OCI-LY7 (cell line): ENCODE data around the gene MFRP. TPM values are rescaled to one million over a fixed set of nuclear protein-coding genes. Genes with fewer than 3 reads are reported as not detected.

Experiments used
- BruUV-seq: library from RNA; stranded (reverse); fragments of 400-500 nt; replicated peaks from 2 replicates; lab custom pipeline; 2021; lab: Mats Ljungman, UMichigan
- CTCF ChIA-PET: fragments of 300-600 bp; sonication (Branson Sonifier 250); formaldehyde crosslinking; loops from one replicate; lab custom pipeline; 2022; ENCODE audit warnings: antibody characterized with exemption; ENCODE audit not compliant: unreplicated experiment; lab: Charles Lee
- POLR2A ChIA-PET: fragments of 300-600 bp; sonication (Branson Sonifier 250); formaldehyde crosslinking; loops from one replicate; lab custom pipeline; 2022; ENCODE audit warnings: antibody characterized with exemption; lab: Charles Lee
- DNase-seq: peaks from one replicate; pipeline ENCODE4 v3.0.0-alpha.2; 2015; ENCODE audit warnings: low spot score
- H2AFZ ChIP-seq: fragments of 200-600 bp; sonication (generic), shearing (Covaris generic); 2 replicates; pipeline ENCODE4 v1.6.1; 2014; ENCODE audit warnings: mild to moderate bottlenecking, antibody characterized with exemption, low read length, moderate library complexity
- H3K27ac ChIP-seq: fragments of 200-600 bp; sonication (generic); 2 replicates; pipeline ENCODE4 v1.5.1; 2014; ENCODE audit warnings: mixed run types, low read depth, mild to moderate bottlenecking, moderate library complexity, low read length, inconsistent platforms; ENCODE audit not compliant: poor library complexity, severe bottlenecking
- H3K36me3 ChIP-seq: fragments of 200-600 bp; sonication (generic); 2 replicates; pipeline ENCODE4 v1.6.1; 2014; ENCODE audit warnings: mild to moderate bottlenecking, antibody characterized with exemption, low read length, moderate library complexity, mixed read lengths; ENCODE audit not compliant: insufficient read depth
- H3K4me1 ChIP-seq: fragments of 200-600 bp; sonication (generic); 2 replicates; pipeline ENCODE4 v1.5.1; 2014; ENCODE audit warnings: mild to moderate bottlenecking, low read length; ENCODE audit not compliant: insufficient read depth, poor library complexity, severe bottlenecking
- H3K4me2 ChIP-seq: fragments of 200-600 bp; sonication (generic); 2 replicates; pipeline ENCODE4 v1.6.1; 2014; ENCODE audit warnings: mild to moderate bottlenecking, low read length
- H3K4me3 ChIP-seq: fragments of 200-600 bp; sonication (generic); 2 replicates; pipeline ENCODE4 v1.5.1; 2014; ENCODE audit warnings: mild to moderate bottlenecking, low read depth, low read length; ENCODE audit not compliant: poor library complexity, severe bottlenecking
- H3K79me2 ChIP-seq: fragments of 200-600 bp; sonication (generic); 2 replicates; pipeline ENCODE4 v1.6.1; 2016; ENCODE audit warnings: low read depth, mild to moderate bottlenecking, low read length, moderate library complexity, mixed read lengths; ENCODE audit not compliant: insufficient read depth
- H3K9me2 ChIP-seq: fragments of 200-600 bp; sonication (generic); 2 replicates; pipeline ENCODE4 v1.6.1; 2016; ENCODE audit warnings: mild to moderate bottlenecking, low read length, mixed read lengths; ENCODE audit not compliant: insufficient read depth
- H3K9me3 ChIP-seq: fragments of 200-600 bp; sonication (generic); 2 replicates; pipeline ENCODE4 v1.6.1; 2014; ENCODE audit warnings: mild to moderate bottlenecking, mixed run types, low read length, mixed read lengths
- H4K20me1 ChIP-seq: fragments of 200-600 bp; sonication (generic); 2 replicates; pipeline ENCODE4 v1.6.1; 2014; ENCODE audit warnings: mild to moderate bottlenecking, antibody characterized with exemption, low read length, moderate library complexity, mixed read lengths; ENCODE audit not compliant: insufficient read depth
- EZH2phosphoT487 ChIP-seq: fragments of 200-600 bp; sonication (generic); IDR thresholded peaks from 2 replicates; pipeline ENCODE4 v1.6.1; 2018; ENCODE audit warnings: low read depth, borderline replicate concordance, mild to moderate bottlenecking, mixed run types, antibody characterized with exemption, low read length, moderate library complexity, mixed read lengths
- intact Hi-C: fragments of 100-400 bp; cut with micrococcal nuclease; formaldehyde crosslinking; loops from one replicate; pipeline ENCODE4 v1.10.0; 2022; ENCODE audit not compliant: unreplicated experiment
- total RNA-seq, 2 experiments: library from RNA; depleted of rRNA in 1 of 2; stranded (reverse); fragments of >200 nt in 1 of 2; shearing (Covaris generic) in 1 of 2; gene quantifications; 2 replicates each; pipeline ENCODE4 v1.2.3, GENCODE V29; 2014 to 2022
- TF ChIP-seq, protein P1 (sequence below): fragments of 200-600 bp; sonication (generic); conservative IDR thresholded peaks from 2 replicates; pipeline ENCODE4 v1.5.1; 2014; ENCODE audit warnings: mild to moderate bottlenecking, antibody characterized with exemption, low read length, moderate library complexity, mixed read lengths

Gene MFRP
- total RNA-seq, 2 experiments from 2014 or later = not detected

- POLR2A ChIA-PET = interaction anchor here (0.6 kb wide), 1 partner anchor 123 kb away, joined by 3 read pairs; no protein-coding TSS in a partner anchor
Measured at GRCh38 chr11:119378851-119379465, 32.5 kb upstream of the MFRP start.

DNA sequence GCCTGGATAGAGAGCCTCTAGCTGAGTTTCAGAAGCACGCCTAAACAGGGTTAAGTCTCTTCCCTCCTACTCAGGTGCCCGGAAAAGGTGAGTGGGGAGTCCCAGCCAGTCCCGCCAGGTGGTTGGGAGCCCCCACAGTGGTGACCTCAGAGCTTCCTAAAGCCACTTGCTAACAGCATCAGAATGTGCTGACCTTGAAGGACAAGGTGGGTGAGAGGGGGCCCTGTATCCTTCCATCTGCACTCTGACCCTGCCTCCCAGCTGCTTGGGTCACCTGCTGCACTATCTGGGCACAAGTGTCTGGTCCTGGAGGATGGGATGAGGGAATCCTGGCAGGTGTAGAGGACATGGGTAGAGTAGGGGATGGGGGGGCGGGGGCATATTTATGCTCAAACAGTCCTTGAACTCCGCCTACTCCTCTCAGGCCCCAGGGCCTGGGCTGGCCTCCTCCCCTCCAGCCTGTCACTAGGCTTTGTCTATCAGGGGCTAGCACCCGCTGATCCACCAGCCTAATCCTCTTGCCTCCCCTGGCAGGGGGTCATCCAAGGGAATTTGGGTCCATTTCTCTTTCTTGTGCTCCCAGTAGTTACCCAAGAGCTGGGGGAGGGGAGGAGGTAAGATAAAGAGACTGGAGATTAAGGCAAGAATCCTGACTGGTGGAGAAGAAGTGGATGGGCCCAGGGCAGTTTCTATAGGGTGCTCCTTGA lies 31.6 kb upstream of the MFRP start:
- intact Hi-C loops = no loop called here
- Histone ChIP-seq H4K20me1 (no peaks in the 10 kb centered on the region), H3K4me1 (peaks cover 50% of the 10 kb centered on the region), H2AFZ (peak overlapping the region; percentile 16; the same call in 1 of the 2 replicates), H3K36me3 (no peaks in the 10 kb centered on the region), H3K27ac (peak overlapping the region; percentile 34), H3K9me2 (no peaks in the 10 kb centered on the region), H3K4me2 (peak overlapping the region; percentile 49), H3K79me2 (no peaks in the 10 kb centered on the region), H3K9me3 (no peaks in the 10 kb centered on the region), H3K4me3 (peak overlapping the region; percentile 24)
- peak; percentile 23 for DNase-seq
- CTCF ChIA-PET = interaction anchor here (1.0 to 3.0 kb wide), 2 partner anchors 17 to 56 kb away, joined by 3 to 8 read pairs; no protein-coding TSS in a partner anchor
- TF ChIP-seq EZH2phosphoT487 = no peak
- TF ChIP-seq, protein P1, sequence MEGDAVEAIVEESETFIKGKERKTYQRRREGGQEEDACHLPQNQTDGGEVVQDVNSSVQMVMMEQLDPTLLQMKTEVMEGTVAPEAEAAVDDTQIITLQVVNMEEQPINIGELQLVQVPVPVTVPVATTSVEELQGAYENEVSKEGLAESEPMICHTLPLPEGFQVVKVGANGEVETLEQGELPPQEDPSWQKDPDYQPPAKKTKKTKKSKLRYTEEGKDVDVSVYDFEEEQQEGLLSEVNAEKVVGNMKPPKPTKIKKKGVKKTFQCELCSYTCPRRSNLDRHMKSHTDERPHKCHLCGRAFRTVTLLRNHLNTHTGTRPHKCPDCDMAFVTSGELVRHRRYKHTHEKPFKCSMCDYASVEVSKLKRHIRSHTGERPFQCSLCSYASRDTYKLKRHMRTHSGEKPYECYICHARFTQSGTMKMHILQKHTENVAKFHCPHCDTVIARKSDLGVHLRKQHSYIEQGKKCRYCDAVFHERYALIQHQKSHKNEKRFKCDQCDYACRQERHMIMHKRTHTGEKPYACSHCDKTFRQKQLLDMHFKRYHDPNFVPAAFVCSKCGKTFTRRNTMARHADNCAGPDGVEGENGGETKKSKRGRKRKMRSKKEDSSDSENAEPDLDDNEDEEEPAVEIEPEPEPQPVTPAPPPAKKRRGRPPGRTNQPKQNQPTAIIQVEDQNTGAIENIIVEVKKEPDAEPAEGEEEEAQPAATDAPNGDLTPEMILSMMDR = no peak
- POLR2A ChIA-PET = interaction anchor here (0.6 kb wide), 1 partner anchor 122 kb away, joined by 3 read pairs; no protein-coding TSS in a partner anchor
- BruUV-seq = no TSS peak

More at GRCh38 chr11:119378851-119379465, 32.5 kb upstream of the MFRP start:
- H3K79me2 ChIP-seq = no peaks in the 10 kb centered on the region
- DNase-seq = no peak
- CTCF ChIA-PET = interaction anchor here (1.0 kb wide), 1 partner anchor 57 kb away, joined by 3 read pairs; no protein-coding TSS in a partner anchor
- H3K9me2 ChIP-seq = no peaks in the 10 kb centered on the region
- TF ChIP-seq, protein P1 = no peak
- TF ChIP-seq EZH2phosphoT487 = no peak
- no peaks in the 10 kb centered on the region for H4K20me1 ChIP-seq
- intact Hi-C loops = no loop called here
- H2AFZ ChIP-seq = no peak overlapping the region
- H3K9me3 ChIP-seq = no peaks in the 10 kb centered on the region
- no peaks in the 10 kb centered on the region for H3K36me3 ChIP-seq
- peaks cover 42% of the 10 kb centered on the region for H3K4me1 ChIP-seq
- BruUV-seq = no TSS peak
- no peak overlapping the region for H3K27ac ChIP-seq
- H3K4me2 ChIP-seq = no peak overlapping the region
- no peak overlapping the region for H3K4me3 ChIP-seq
